Ishikawa (cell line): Measurements from ENCODE around the gene GUSB.

Experiments used
- EP300 ChIP-seq: IDR thresholded peaks from 2 replicates; pipeline ENCODE4 v1.6.1; 2012; ENCODE audit warnings: borderline replicate concordance
- TAF1 ChIP-seq: IDR thresholded peaks from 2 replicates; pipeline ENCODE4 v1.6.1; 2012; ENCODE audit warnings: low read depth, mild to moderate bottlenecking

- TF ChIP-seq EP300 (no peak), TAF1 (no peak)
Observed at GRCh38 chr7:65972976-65973375, 9.0 kb downstream of the GUSB start.
